CD4-positive, CD25-positive, alpha-beta regulatory T cell (primary cell): ENCODE results near the gene CFAP77. TPM values are rescaled to one million over a fixed set of nuclear protein-coding genes. Genes with fewer than 3 reads are reported as not detected.

Experiments used
- ATAC-seq, 2 donors: fragments of 150-1000 bp; cut with Tn5 transposase; one replicate each; pipeline ENCODE4 v1.10.0; 2021; ENCODE audit warnings: low read depth in 2 of 2, moderate number of reproducible peaks in 2 of 2, moderate library complexity in 1 of 2
- DNase-seq, 3 donors: peaks; one replicate each; pipeline versions ENCODE4 v3.0.0 to v3.0.0-alpha.2; 2012 to 2022; ENCODE audit warnings: mixed read lengths in 1 of 3
- H3K27ac ChIP-seq: one replicate; pipeline ENCODE4 v1.7.0; 2013; ENCODE audit warnings: mild to moderate bottlenecking, low read length; ENCODE audit not compliant: insufficient read depth, poor library complexity, severe bottlenecking
- H3K27me3 ChIP-seq: one replicate; pipeline ENCODE4 v1.7.0; 2013; ENCODE audit warnings: low read length; ENCODE audit not compliant: control insufficient read depth, insufficient read depth
- H3K36me3 ChIP-seq: one replicate; pipeline ENCODE4 v1.7.0; 2013; ENCODE audit warnings: mild to moderate bottlenecking, low read length, moderate library complexity; ENCODE audit not compliant: control insufficient read depth, insufficient read depth
- H3K4me1 ChIP-seq: 2 replicates; pipeline ENCODE4 v1.7.0; 2013; ENCODE audit warnings: mild to moderate bottlenecking, low read length; ENCODE audit not compliant: insufficient read depth, control insufficient read depth, poor library complexity, severe bottlenecking
- H3K4me3 ChIP-seq: one replicate; pipeline ENCODE4 v1.7.0; 2013; ENCODE audit warnings: low read depth, mild to moderate bottlenecking, low read length, moderate library complexity
- H3K9me3 ChIP-seq, 2 experiments: 1 replicate in 1 of 2; 2 replicates in 1 of 2; pipeline ENCODE4 v1.7.0; 2013; ENCODE audit warnings: low read length in 2 of 2, mild to moderate bottlenecking in 1 of 2, moderate library complexity in 1 of 2; ENCODE audit not compliant: control insufficient read depth in 2 of 2
- H3K27ac Mint-ChIP-seq, 3 donors: one replicate each; pipeline ENCODE4 v1.8.0; 2020 to 2022; ENCODE audit warnings: mild to moderate bottlenecking in 3 of 3, mixed read lengths in 3 of 3, moderate library complexity in 2 of 3
- H3K27me3 Mint-ChIP-seq: one replicate; pipeline ENCODE4 v1.8.0; 2022; ENCODE audit warnings: mild to moderate bottlenecking, mixed read lengths
- H3K36me3 Mint-ChIP-seq: one replicate; pipeline ENCODE4 v1.8.0; 2020; ENCODE audit warnings: mixed read lengths
- H3K4me1 Mint-ChIP-seq, 4 donors: one replicate each; pipeline ENCODE4 v1.8.0; 2020 to 2022; ENCODE audit warnings: mixed read lengths in 4 of 4, mild to moderate bottlenecking in 1 of 4
- H3K4me3 Mint-ChIP-seq, 4 donors: one replicate each; pipeline ENCODE4 v1.8.0; 2020 to 2022; ENCODE audit warnings: mild to moderate bottlenecking in 4 of 4, mixed read lengths in 4 of 4, moderate library complexity in 3 of 4
- H3K9me3 Mint-ChIP-seq, 7 donors: one replicate each; pipeline ENCODE4 v1.8.0; 2020 to 2022; ENCODE audit warnings: mixed read lengths in 7 of 7, mild to moderate bottlenecking in 3 of 7, moderate library complexity in 2 of 7
- polyA plus RNA-seq, 4 donors: library from polyadenylated mRNA; unstranded; fragments of 300-500 nt; fragmentation: Illumina TruSeq; gene quantifications; one replicate each; pipeline ENCODE4 v1.2.3, GENCODE V29; 2021
- total RNA-seq: library from RNA; stranded (reverse); gene quantifications from one replicate; pipeline ENCODE4 v1.2.3, GENCODE V29; 2022

The CFAP77 gene
- total and polyA plus RNA-seq, 5 donors from 2014 or later, result not detected

DNA sequence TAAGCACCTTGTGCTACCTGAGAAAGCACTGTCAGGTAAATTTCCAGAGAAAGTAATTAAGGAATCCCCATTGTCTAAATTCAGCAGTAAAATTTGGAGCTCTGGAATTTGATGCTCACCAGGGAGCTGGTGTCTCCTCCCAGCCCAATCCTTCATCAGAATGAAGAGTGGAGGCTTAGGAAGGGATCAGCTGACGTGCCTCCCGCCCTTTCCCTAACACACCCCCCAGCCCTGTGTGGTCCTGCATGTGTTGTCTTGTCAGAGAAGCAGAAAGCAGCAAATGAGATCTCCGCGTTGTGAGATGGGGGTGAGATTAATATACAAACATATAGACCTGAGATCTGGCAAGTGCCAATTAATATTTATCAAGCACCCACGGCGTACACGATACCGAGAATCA is 145.5 kb downstream of the CFAP77 start:
- H3K27me3 ChIP-seq, result peaks cover 2% of the 10 kb centered on the region
- H3K4me3 Mint-ChIP-seq, result no peak overlapping the region
- no peaks in the 10 kb centered on the region for H3K36me3 ChIP-seq
- no peak for ATAC-seq
- H3K36me3 Mint-ChIP-seq, result peaks cover 3% of the 10 kb centered on the region
- H3K4me3 ChIP-seq, result no peak overlapping the region
- H3K9me3 ChIP-seq, result peaks cover 0 to 3% of the 10 kb centered on the region in 2 experiments
- H3K27ac ChIP-seq, result no peak overlapping the region
- peaks cover 0 to 12% (median 0%) of the 10 kb centered on the region in 7 donors for H3K9me3 Mint-ChIP-seq
- no peak overlapping the region for H3K27ac Mint-ChIP-seq
- H3K4me1 Mint-ChIP-seq, result peaks cover 0 to 4% (median 0%) of the 10 kb centered on the region in 4 donors
- peaks cover 9% of the 10 kb centered on the region for H3K27me3 Mint-ChIP-seq
- H3K4me1 ChIP-seq, result no peaks in the 10 kb centered on the region
- no peak for DNase-seq

GRCh38 chr9:132556235-132556634 is 146.2 kb downstream of the CFAP77 start:
- peaks cover 0 to 12% (median 0%) of the 10 kb centered on the region in 7 donors for H3K9me3 Mint-ChIP-seq
- no peak overlapping the region for H3K27ac Mint-ChIP-seq
- peaks cover 2% of the 10 kb centered on the region for H3K27me3 ChIP-seq

DNA sequence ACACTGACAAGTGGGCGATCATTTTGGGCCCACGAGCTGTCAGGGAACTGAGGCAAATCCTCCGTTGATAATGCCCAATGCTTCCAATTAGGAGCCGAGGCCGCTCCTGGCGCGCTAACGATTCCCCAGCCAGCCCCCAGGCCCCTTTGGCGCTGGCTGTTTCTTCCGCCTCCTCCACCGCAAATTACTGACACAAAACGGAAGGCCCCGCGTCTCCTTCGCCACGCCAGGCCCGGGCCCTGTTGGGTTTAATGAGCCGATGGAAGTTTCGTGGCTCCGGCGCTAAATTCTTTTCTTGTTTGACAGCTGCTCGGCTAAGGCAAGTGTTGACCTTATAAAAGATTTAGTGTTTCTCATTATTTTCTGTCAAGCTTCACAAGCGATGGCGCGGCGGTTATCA is 146.7 kb downstream of the CFAP77 start:
- Histone ChIP-seq H3K27me3 (peaks cover 2% of the 10 kb centered on the region), H3K36me3 (no peaks in the 10 kb centered on the region), H3K4me1 (no peaks in the 10 kb centered on the region), H3K9me3 (peaks cover 0 to 3% of the 10 kb centered on the region in 2 experiments), H3K27ac (no peak overlapping the region), H3K4me3 (no peak overlapping the region)
- peaks cover 5% of the 10 kb centered on the region for H3K27me3 Mint-ChIP-seq
- peaks cover 0 to 12% (median 0%) of the 10 kb centered on the region in 7 donors for H3K9me3 Mint-ChIP-seq
- DNase-seq, result no peak
- H3K36me3 Mint-ChIP-seq, result peaks cover 3% of the 10 kb centered on the region
- peaks cover 0 to 4% (median 0%) of the 10 kb centered on the region in 4 donors for H3K4me1 Mint-ChIP-seq
- H3K27ac Mint-ChIP-seq, result no peak overlapping the region
- no peak for ATAC-seq
- no peak overlapping the region for H3K4me3 Mint-ChIP-seq

More at GRCh38 chr9:132556235-132556634, 146.2 kb downstream of the CFAP77 start:
- H3K4me3 ChIP-seq, result no peak overlapping the region
- no peak for DNase-seq
- H3K36me3 Mint-ChIP-seq, result peaks cover 3% of the 10 kb centered on the region
- no peaks in the 10 kb centered on the region for H3K36me3 ChIP-seq
- peaks cover 0 to 3% of the 10 kb centered on the region in 2 experiments for H3K9me3 ChIP-seq
- H3K4me3 Mint-ChIP-seq, result no peak overlapping the region
- no peaks in the 10 kb centered on the region for H3K4me1 ChIP-seq
- no peak overlapping the region for H3K27ac ChIP-seq
- peaks cover 9% of the 10 kb centered on the region for H3K27me3 Mint-ChIP-seq
- ATAC-seq, result no peak
- H3K4me1 Mint-ChIP-seq, result peaks cover 0 to 4% (median 0%) of the 10 kb centered on the region in 4 donors

GRCh38 chr9:132557159-132557558 is 147.1 kb downstream of the CFAP77 start:
- Histone ChIP-seq H3K36me3 (no peaks in the 10 kb centered on the region), H3K27me3 (peaks cover 2% of the 10 kb centered on the region), H3K4me1 (no peaks in the 10 kb centered on the region), H3K4me3 (no peak overlapping the region), H3K27ac (no peak overlapping the region), H3K9me3 (peaks cover 0 to 3% of the 10 kb centered on the region in 2 experiments)
- peaks cover 0 to 12% (median 0%) of the 10 kb centered on the region in 7 donors for H3K9me3 Mint-ChIP-seq
- peak overlapping the region in 1 of 3 donors; percentile 60 for H3K27ac Mint-ChIP-seq
- peaks cover 0 to 4% (median 0%) of the 10 kb centered on the region in 4 donors for H3K4me1 Mint-ChIP-seq
- H3K36me3 Mint-ChIP-seq, result peaks cover 3% of the 10 kb centered on the region
- ATAC-seq, result no peak
- no peak for DNase-seq
- H3K4me3 Mint-ChIP-seq, result no peak overlapping the region
- H3K27me3 Mint-ChIP-seq, result peaks cover 7% of the 10 kb centered on the region

DNA sequence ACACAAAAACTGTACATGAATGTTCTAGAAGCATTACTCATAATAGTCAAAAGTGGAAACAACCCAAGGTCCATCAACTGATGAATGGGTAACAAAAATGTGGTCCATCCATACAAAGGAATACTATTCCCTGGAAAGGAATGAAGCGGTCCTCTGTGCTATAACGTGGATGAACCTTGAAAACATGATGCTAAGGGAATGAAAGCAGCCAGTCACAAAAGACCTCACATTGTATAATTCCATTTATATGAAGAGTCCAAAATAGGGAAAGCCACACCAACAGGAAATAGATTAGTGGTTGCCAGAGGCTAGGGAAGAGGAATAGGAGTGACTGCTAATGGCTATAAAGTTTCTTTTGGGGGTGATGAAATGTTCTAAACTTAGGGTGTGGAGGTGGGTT is 149.7 kb downstream of the CFAP77 start:
- H3K27ac ChIP-seq, result no peak overlapping the region
- Mint-ChIP-seq H3K4me1 (peaks cover 0 to 4% (median 0%) of the 10 kb centered on the region in 4 donors), H3K27ac (no peak overlapping the region), H3K4me3 (no peak overlapping the region), H3K27me3 (peaks cover 10% of the 10 kb centered on the region), H3K9me3 (peaks cover 0 to 8% (median 0%) of the 10 kb centered on the region in 7 donors), H3K36me3 (peaks cover 3% of the 10 kb centered on the region)
- no peaks in the 10 kb centered on the region for H3K4me1 ChIP-seq
- H3K4me3 ChIP-seq, result no peak overlapping the region
- peaks cover 0 to 3% of the 10 kb centered on the region in 2 experiments for H3K9me3 ChIP-seq
- ATAC-seq (no peak), DNase-seq (no peak)
- H3K27me3 ChIP-seq, result no peaks in the 10 kb centered on the region
- H3K36me3 ChIP-seq, result no peaks in the 10 kb centered on the region

- H3K9me3 ChIP-seq, result peaks cover 0 to 3% of the 10 kb centered on the region in 2 experiments
- no peaks in the 10 kb centered on the region for H3K4me1 ChIP-seq
- ATAC-seq (no peak), DNase-seq (no peak)
- H3K27ac ChIP-seq, result no peak overlapping the region
- Mint-ChIP-seq H3K4me1 (peaks cover 0 to 4% (median 0%) of the 10 kb centered on the region in 4 donors), H3K27me3 (peaks cover 10% of the 10 kb centered on the region), H3K36me3 (peaks cover 3% of the 10 kb centered on the region), H3K9me3 (peaks cover 0 to 8% (median 0%) of the 10 kb centered on the region in 7 donors), H3K27ac (no peak overlapping the region), H3K4me3 (no peak overlapping the region)
- no peaks in the 10 kb centered on the region for H3K27me3 ChIP-seq
- H3K36me3 ChIP-seq, result no peaks in the 10 kb centered on the region
- H3K4me3 ChIP-seq, result no peak overlapping the region
These were observed 150.7 kb downstream of the CFAP77 start for GRCh38 chr9:132560616-132561202.

DNA sequence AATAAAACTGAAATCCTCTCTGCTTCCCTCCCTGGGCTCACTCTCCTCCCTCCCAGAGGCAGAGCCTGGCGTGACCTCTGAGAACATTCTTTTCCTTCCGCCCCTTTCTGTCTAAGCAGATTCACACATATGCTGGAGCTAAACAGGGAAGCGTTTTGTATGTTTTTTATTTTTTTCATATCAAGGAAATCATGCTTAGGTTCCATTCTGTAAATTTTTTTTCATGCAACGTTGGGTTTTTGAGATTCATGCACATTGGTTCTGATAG is 152.2 kb downstream of the CFAP77 start:
- Histone ChIP-seq H3K27ac (no peak overlapping the region), H3K4me3 (no peak overlapping the region), H3K36me3 (no peaks in the 10 kb centered on the region), H3K9me3 (peaks cover 0 to 3% of the 10 kb centered on the region in 2 experiments), H3K4me1 (no peaks in the 10 kb centered on the region), H3K27me3 (no peaks in the 10 kb centered on the region)
- peaks cover 11% of the 10 kb centered on the region for H3K27me3 Mint-ChIP-seq
- peaks cover 0 to 8% (median 0%) of the 10 kb centered on the region in 7 donors for H3K9me3 Mint-ChIP-seq
- no peak overlapping the region for H3K27ac Mint-ChIP-seq
- ATAC-seq, result no peak
- H3K4me3 Mint-ChIP-seq, result no peak overlapping the region
- H3K4me1 Mint-ChIP-seq, result peaks cover 0 to 4% (median 0%) of the 10 kb centered on the region in 4 donors
- peaks cover 3% of the 10 kb centered on the region for H3K36me3 Mint-ChIP-seq
- no peak for DNase-seq

GRCh38 chr9:132564526-132564925 is 154.5 kb downstream of the CFAP77 start:
- H3K4me1 ChIP-seq, result no peaks in the 10 kb centered on the region
- H3K36me3 Mint-ChIP-seq, result no peaks in the 10 kb centered on the region
- H3K27me3 ChIP-seq, result no peaks in the 10 kb centered on the region
- no peak overlapping the region for H3K4me3 Mint-ChIP-seq
- H3K4me1 Mint-ChIP-seq, result peaks cover 0 to 3% (median 0%) of the 10 kb centered on the region in 4 donors
- no peak overlapping the region for H3K4me3 ChIP-seq
- H3K36me3 ChIP-seq, result no peaks in the 10 kb centered on the region
- no peaks in the 10 kb centered on the region for H3K9me3 ChIP-seq
- no peak overlapping the region for H3K27ac ChIP-seq
- H3K27me3 Mint-ChIP-seq, result peaks cover 11% of the 10 kb centered on the region
- no peak overlapping the region for H3K27ac Mint-ChIP-seq
- no peak for ATAC-seq
- DNase-seq, result no peak
- H3K9me3 Mint-ChIP-seq, result peaks cover 0 to 4% (median 0%) of the 10 kb centered on the region in 7 donors
